ENCODE data around the gene PRKG1.
"Not testable (repeated sequence)": the region's sequence is repeated elsewhere in the genome, so short reads cannot be mapped to it uniquely, and the experiment has no call there.

PRKG1 gene

GRCh38 chr10:51348622-51349021 is 274.3 kb downstream of the PRKG1 start:
- DNase-seq (ENCODE audit: extremely low spot score, insufficient read length, low read depth) = no peak
- no peak for FAIRE-seq

GRCh38 chr10:51357170-51357569 is 282.9 kb downstream of the PRKG1 start:
- DNase-seq (ENCODE audit: extremely low spot score, insufficient read length, low read depth) = no peak

GRCh38 chr10:51358227-51358626 is 283.9 kb downstream of the PRKG1 start:
- FAIRE-seq = no peak
- no peak for DNase-seq (ENCODE audit: extremely low spot score, insufficient read length, low read depth)

More at GRCh38 chr10:51357170-51357569, 282.9 kb downstream of the PRKG1 start:
- FAIRE-seq = no peak

GRCh38 chr10:51363415-51363814 is 289.1 kb downstream of the PRKG1 start:
- DNase-seq (ENCODE audit: extremely low spot score, insufficient read length, low read depth) (no peak), FAIRE-seq (peak; percentile 31)

GRCh38 chr10:51364674-51365073 is 290.4 kb downstream of the PRKG1 start:
- FAIRE-seq = no peak
- DNase-seq (ENCODE audit: extremely low spot score, insufficient read length, low read depth) = no peak

- DNase-seq (ENCODE audit: extremely low spot score, insufficient read length, low read depth) (no peak), FAIRE-seq (no peak)
Observed at GRCh38 chr10:51366044-51366443, 291.8 kb downstream of the PRKG1 start.

- no peak for DNase-seq (ENCODE audit: extremely low spot score, insufficient read length, low read depth)
- no peak for FAIRE-seq
Observed at GRCh38 chr10:51367127-51367526, 292.8 kb downstream of the PRKG1 start.

GRCh38 chr10:51367694-51368093 is 293.4 kb downstream of the PRKG1 start:
- DNase-seq (ENCODE audit: extremely low spot score, insufficient read length, low read depth) (no peak), FAIRE-seq (no peak)

GRCh38 chr10:51368943-51369342 is 294.7 kb downstream of the PRKG1 start:
- no peak for DNase-seq (ENCODE audit: extremely low spot score, insufficient read length, low read depth)
- no peak for FAIRE-seq

GRCh38 chr10:51369903-51370302 is 295.6 kb downstream of the PRKG1 start:
- no peak for FAIRE-seq

GRCh38 chr10:51371743-51372142 is 297.5 kb downstream of the PRKG1 start:
- no peak for FAIRE-seq

More at GRCh38 chr10:51369903-51370302, 295.6 kb downstream of the PRKG1 start:
- DNase-seq (ENCODE audit: extremely low spot score, insufficient read length, low read depth) = no peak

GRCh38 chr10:51375790-51376189 is 301.5 kb downstream of the PRKG1 start:
- DNase-seq (ENCODE audit: extremely low spot score, insufficient read length, low read depth) = no peak
- FAIRE-seq = no peak

More at GRCh38 chr10:51371743-51372142, 297.5 kb downstream of the PRKG1 start:
- no peak for DNase-seq (ENCODE audit: extremely low spot score, insufficient read length, low read depth)

- FAIRE-seq (no peak), DNase-seq (ENCODE audit: extremely low spot score, insufficient read length, low read depth) (no peak)
Observed at GRCh38 chr10:51377070-51377931, 303.0 kb downstream of the PRKG1 start.

- DNase-seq (ENCODE audit: extremely low spot score, insufficient read length, low read depth) = no peak
- FAIRE-seq = no peak
Observed at GRCh38 chr10:51377932-51378599, 303.8 kb downstream of the PRKG1 start.

- no peak for FAIRE-seq
Observed at GRCh38 chr10:51382181-51382580, 307.9 kb downstream of the PRKG1 start.

GRCh38 chr10:51384971-51385370 is 310.7 kb downstream of the PRKG1 start:
- no peak for FAIRE-seq
- DNase-seq (ENCODE audit: extremely low spot score, insufficient read length, low read depth) = no peak

More at GRCh38 chr10:51382181-51382580, 307.9 kb downstream of the PRKG1 start:
- DNase-seq (ENCODE audit: extremely low spot score, insufficient read length, low read depth) = no peak

- FAIRE-seq (no peak), DNase-seq (ENCODE audit: extremely low spot score, insufficient read length, low read depth) (no peak)
Observed at GRCh38 chr10:51386248-51386885, 312.1 kb downstream of the PRKG1 start.

- peak; percentile 5 for DNase-seq (ENCODE audit: extremely low spot score, insufficient read length, low read depth)
- FAIRE-seq = no peak
Observed at GRCh38 chr10:51389415-51390321, 315.4 kb downstream of the PRKG1 start.

- not testable (repeated sequence) for DNase-seq (ENCODE audit: extremely low spot score, insufficient read length, low read depth); FAIRE-seq
Observed at GRCh38 chr10:51393006-51393405, 318.7 kb downstream of the PRKG1 start.

GRCh38 chr10:51394039-51394438 is 319.8 kb downstream of the PRKG1 start:
- DNase-seq (ENCODE audit: extremely low spot score, insufficient read length, low read depth) (no peak), FAIRE-seq (no peak)

Measured in GM18507 (cell line).